COLO829 (cell line): Measurements from ENCODE around the gene FAM124A.

Source experiments
- DNase-seq: peaks from one replicate; pipeline ENCODE4 v3.0.0; 2012; ENCODE audit warnings: low spot score

FAM124A gene, protein sequence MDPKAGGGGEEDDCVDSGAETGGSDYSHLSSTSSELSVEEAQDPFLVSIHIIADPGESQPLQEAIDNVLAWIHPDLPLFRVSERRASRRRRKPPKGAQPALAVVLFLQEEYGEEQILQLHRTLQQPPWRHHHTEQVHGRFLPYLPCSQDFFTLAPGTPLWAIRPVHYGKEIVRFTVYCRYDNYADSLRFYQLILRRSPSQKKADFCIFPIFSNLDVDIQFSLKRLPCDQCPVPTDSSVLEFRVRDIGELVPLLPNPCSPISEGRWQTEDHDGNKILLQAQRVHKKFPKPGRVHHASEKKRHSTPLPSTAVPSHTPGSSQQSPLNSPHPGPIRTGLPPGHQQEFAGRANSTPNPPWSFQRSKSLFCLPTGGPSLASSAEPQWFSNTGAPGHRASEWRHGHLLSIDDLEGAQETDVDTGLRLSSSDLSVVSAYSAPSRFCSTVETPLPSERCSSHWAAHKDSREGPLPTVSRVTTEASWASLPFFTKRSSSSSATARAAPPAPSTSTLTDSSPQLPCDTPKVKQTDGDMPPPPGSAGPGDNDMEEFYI

DNA sequence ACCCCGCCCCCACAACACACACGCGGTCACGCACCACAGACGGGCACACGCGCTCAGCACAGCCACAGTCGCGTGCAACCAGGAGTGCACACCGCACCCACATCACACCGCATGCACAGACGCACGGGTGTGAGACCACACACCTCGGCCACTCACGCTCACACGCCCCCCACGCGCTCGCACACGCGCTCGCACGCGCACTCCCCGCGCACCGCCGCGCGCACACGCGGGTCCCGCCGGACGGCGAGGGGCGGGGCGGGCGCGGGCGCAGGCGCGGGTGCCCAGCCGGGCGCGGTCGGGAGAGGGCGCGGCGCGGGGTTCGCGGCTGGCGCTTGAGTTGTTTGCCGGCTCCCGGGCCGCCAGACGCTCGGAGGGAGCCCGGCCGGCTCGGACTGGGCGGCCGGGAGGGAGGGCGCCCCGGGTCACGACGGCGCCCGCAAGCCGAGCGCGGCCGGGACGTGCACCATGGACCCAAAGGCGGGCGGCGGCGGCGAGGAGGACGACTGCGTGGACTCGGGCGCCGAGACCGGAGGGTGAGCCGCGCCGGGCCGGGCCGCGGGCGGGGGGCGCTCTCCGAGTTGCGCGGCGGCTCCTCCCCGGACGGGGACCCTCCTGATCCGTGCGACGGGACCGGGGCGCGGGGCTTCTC lies at the start of gene FAM124A:
Gene FAM124A (plus strand): TSS at position 362 of the 649 bp plus-strand sequence. CDS start 104 bp downstream, at position 466.
- no peak for DNase-seq

DNA sequence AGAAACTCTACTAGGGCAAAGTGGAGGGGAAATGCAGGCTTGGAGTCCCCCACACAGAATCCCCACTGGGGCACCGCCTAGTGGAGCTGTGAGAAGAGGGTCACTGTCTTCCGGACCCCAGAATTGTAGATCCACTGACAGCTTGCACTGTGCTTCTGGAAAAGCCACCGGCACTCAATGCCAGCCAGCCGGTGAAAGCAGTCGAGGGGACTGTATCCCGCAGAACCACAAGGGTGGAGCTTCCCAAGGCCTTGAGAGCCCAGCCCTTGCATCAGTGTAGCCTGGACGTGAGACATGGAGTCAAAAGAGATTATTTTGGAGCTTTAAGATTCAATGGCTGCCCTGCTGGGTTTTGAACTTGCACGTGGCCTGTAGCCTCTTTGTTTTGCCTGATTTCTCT lies 47.2 kb upstream of the FAM124A start:
- no peak for DNase-seq

DNA sequence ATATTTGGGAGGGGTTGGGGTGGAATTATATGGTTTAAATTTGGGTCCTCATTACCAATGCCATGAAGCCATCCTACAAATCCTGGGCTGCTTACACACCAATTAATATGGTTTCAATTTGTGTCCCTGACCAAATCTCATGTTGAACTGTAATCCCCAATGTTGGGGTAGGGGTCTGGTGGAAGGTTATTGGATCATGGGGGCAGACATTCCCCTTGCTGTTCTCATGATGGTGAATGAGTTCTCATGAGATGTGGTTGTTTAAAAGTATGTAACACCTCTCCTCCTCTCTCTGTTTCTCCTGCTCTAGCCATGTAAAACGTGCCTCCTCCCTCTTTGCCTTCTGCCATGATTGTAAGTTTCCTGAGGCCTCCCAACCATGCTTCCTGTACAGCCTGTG lies 46.6 kb upstream of the FAM124A start:
- no peak for DNase-seq

DNA sequence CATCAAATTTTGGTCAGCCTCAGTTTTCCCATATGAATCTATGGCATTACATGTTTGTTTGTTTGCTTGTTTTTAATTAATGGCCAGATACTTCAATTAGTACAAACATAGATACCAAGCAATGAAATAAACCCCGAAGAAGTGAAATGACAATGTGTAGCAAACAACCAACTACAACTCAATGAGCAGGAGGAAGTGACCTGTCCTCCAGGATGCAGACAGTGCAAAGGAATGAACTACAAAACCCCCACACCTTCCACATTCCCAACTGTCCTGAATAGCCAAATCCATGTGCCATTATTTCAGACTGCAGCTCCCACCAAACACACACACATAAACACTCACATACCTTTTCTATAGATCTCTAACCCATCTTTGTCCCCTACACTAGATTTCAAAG lies 45.0 kb upstream of the FAM124A start:
- no peak for DNase-seq

DNA sequence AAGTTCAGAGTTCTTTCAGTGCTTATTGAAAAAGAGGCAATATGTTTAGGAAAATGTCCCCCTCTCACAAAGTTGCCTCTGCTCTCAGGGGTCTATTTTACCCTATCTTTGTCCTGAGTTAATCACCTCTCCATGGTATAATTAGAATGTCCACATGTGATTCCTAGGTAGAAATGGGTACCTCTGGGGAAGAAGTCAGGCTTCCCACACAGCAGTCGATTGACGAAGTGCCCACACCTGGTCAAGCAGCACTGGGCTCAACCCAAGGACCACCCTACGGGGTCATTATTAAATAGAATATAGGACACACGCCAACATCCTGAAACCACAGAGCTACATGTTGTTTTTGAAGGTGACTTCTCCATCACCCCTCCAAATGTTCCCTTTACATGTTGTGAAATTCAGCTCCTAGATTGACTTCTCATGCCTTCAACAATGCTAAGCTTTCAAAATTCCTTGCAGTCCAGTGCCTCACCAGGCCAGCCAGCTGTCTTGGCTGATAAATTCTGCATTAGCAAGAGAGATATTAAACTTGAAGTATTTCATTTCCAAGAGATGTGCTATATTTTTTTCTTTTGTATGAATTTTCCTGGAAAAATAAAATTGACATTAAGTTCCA lies 43.6 kb upstream of the FAM124A start:
- no peak for DNase-seq

DNA sequence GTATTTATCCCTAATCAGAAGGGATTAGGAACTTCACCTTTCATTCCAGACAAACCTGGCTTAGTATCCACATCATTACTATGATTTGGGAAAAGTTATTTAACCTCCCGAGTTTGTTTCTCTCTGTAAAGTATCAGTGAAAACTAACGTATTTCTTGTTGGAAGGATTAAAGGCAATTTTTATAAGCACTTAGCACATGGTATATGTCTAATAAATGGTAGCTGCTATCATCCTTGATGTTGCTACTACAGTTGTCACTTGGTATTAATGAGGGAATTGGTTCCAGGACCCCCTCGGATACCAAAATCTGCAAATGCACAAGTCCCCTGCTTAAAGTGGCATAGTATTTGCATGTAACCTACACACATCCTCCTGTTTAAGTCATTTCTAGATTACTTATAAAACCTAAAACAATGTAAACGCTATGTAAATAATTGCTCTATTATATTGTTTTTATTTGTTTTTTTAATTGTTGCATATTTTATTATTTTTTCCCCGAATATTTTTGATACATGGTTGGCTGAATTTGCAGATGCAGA lies 42.7 kb upstream of the FAM124A start:
- DNase-seq: no peak

DNA sequence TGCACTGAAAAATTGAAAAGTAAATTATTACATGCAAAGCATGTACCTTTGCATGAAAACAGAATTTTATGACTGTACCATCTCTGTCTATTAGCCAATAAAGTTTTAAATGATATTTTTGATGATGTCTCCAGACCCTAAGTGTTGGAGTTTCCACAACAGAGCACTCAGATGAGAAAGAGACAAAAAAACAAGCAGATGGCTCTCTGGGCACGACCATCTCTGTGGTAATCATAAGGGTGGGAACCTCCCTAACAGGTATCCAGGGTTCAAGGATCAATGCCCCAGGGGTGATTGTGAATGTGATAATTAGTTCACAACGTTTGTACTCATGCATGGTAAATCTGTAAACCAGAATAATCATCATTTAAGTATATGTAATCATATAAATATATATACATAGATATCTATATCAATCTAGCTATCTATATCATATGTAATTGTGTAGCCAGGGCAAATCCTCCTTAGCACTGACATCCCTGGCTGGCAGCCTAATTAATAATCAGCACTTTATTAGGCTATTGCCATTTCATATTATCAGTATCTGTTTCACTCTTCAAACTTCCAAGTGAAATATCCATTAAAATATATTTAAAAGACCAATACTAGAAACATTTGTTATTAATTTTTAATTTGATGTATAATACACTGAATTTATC lies 41.2 kb upstream of the FAM124A start:
- DNase-seq: no peak

DNA sequence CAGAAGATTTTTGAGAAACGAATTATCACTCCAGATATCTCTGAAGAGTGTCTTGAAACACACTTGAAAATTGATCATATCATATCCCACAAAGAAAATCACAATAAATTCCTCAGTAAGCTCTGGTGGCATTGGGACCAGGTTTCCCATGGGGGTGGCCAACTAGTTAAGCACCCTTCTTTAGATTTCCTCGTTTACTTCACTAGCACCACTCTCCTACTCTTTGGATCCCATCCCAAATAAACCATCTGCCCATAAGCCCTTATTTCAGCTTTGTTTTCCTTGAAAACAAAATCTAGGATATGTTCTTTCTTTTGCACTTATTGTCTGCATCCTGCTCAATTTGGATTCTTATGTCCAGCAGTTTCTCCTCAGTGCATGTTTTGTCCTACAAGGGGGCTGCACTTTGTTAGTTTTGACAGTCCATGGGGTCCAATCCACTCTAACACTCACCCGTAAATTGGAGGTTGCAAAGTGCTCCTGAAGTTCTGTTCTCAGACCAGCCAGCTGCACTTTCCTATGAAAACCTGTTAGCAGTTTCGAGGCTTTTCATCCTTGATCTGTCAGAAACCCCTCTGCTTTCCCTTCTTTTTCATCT lies 40.3 kb upstream of the FAM124A start:
- no peak for DNase-seq

DNA sequence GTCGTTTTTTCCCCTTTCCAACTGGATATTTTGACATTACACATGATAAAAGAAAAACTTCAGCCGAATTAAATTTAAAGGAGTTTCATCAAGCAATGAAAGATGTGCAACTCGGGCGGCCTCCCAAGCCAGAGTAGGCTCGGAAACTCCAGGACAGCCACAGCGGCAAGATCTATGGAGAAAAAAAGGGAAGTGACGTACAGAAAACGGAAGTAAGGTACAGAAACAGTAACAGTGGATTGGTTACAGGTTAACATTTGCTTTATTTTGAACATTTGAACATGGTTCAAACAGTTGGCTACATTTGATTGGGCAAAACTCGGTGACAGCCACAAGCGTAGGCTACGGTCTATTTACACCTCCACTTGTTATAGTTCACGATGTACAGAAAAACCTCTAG lies 30.5 kb upstream of the FAM124A start:
- no peak for DNase-seq

DNA sequence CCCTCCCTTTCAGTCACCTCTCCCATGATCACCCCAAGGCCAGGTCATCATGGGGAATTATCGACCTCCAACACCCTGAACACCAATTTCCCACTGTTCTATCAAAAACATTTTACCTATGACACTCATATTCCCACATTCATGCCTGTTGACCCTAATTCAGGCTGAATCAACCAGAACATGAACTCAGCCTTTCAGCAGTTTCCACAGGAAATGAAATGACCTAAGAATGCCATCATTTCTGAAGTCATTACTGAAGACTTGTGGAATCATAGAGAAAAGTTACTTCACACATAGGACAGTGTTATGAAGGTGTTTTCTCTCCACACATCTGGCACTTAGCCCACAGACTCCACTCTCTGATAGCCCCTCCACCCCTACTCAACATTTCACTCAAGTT lies 29.9 kb upstream of the FAM124A start:
- DNase-seq: no peak

DNA sequence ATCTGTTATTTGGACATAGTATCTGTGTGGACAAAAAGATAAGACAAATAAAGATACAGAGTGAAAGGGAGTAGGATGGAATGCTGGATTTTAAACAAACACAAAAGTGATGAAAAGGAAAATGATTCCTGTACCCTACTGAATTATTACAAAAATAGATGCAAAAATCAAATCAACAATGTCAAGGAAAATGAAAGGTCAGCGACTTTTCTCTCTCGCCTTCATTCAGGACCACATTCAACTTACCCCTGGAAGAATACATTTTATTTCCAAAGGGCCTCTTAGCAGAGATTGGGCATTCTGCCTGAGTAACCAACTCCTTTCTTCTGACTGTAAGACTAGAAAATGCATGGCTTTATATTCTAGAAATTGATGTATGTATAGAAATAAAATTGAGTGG lies 28.8 kb upstream of the FAM124A start:
- DNase-seq: no peak

DNA sequence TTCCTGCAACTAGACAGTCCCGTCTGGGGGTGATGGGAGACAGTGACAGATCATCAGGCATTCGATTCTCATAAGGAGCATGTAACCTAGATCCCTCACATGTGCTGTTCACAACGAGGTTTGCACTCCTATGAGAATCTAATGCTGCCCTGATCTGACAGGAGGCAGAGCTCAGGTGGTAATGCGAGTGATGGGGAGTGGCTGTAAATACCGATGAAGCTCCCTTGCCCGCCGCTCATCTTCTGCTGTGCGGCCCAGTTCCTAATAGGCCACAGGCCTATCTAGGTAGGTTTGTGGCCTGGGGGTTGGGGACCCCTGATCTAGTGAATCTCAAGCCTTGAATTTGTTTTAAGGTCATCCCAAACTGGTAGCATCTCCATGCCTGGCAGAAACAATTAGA lies 27.3 kb upstream of the FAM124A start:
- DNase-seq: no peak

DNA sequence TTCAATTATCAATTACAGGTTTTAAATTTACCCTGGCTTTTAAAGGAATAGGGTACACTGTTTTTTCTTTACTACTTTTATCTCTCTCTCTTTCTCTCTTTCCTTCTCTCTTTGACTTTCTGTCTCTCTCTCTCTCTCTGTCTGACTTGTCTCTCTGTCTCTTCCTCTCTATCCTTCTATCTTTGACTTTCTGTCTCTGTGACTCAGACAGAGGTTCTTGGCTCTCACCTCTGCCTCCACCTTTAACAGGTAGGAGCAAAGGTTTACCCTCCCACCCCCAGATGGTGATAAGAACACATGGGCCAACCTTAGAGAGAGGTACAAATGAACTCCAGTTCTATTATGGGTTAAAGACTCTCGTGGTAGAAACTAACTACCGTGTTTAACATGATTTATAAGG lies 20.3 kb upstream of the FAM124A start:
- no peak for DNase-seq

DNA sequence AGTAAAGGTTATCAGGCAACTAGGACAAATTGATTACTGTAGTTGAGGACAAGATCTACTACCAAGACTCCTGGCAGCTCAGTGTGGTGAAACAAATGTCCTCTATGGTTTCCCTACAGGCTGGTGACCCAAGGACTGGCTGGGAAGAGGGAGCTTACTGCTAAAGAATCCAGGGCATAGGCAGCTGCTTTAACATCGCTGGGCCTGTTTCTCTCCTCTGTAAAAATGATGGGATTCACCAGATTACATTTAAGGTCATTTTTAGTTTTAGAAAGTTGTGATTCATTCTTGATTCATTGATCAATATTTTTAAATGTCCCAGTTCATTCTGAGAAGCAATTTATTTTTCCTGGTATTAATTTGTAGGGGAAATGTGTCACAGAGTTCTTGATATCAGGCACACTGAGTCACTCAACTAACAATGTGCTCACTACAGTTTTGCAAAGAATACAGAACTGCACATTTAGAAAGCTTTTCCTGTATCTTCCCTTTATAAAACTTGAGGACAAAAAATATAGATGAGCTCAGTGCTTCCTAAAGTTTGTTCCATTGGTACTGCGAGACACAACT lies 19.6 kb upstream of the FAM124A start:
- DNase-seq: no peak

DNA sequence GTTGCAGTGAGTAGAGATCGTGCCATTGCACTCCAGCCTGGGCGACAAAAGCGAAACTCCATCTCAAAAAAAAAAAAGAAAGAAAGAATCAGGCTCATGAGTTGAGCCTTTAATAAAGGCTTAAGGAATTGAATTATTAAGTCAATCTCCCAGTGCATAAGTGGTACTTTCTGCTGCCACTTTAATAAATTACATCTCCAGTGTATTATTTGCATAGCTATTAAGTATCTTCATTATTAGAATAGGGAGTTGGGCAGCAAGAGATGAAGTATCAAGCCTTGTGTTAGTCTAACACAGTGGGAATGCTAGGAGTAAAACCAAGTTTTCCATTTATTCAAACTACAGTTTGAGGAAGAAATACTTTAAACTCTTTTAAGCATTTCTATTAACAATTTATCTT lies 15.6 kb upstream of the FAM124A start:
- no peak for DNase-seq

DNA sequence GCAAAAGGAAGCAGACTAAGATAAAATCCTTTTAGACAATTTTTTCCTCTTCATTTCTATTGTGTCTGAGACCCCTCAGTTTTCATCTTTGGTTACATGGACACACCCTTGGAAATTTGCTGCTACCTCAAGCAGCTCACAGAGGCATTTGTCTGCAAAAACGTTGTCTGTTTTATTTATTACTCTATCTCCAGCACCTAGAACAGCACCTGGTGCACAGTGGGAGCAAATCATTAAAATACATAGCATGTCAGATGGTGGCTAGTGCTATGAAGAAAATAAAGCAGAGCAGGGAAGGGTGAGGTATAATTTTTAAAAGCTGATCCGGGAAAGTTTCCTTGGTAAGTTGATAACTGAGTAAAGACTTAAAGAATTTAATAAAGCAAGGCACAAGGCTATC lies 14.3 kb upstream of the FAM124A start:
- DNase-seq: no peak

DNA sequence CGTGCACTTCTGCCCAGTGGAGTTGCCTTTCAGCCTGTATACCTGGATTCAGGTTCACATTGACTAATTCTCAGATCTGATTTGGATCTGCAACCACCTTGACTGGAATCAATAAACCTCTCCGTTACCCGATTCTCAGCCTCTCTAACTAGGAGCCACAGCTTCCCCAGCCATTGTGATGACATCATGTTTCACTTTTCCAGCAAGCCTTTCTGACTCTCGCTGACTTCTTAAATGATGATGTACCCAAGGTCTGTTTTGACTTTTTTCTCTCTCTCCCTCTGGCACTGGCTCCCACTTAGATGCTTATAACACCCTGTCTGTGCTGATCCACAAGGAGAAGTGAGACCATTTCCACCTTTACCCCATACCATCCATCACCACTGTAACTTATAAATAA lies 13.5 kb upstream of the FAM124A start:
- DNase-seq: no peak

DNA sequence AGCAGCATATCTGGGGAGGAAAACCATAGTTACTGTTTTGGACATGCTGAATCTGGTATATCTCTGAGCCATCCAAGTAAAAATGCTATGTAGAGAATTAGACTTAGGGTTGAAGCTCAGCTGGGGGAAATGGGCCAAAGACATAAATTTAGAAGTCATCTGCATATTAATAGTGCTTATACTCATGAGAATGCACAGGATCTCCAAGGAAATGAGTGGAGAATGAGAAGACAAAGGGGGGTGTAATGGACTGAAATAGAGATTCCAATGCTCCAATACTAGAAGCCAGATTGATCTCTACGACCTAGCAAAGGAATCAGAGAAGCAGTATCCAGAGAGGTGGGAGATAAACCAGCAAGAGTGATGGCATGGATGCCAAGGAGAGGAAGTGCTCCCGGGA lies 10.3 kb upstream of the FAM124A start:
- DNase-seq: no peak

DNA sequence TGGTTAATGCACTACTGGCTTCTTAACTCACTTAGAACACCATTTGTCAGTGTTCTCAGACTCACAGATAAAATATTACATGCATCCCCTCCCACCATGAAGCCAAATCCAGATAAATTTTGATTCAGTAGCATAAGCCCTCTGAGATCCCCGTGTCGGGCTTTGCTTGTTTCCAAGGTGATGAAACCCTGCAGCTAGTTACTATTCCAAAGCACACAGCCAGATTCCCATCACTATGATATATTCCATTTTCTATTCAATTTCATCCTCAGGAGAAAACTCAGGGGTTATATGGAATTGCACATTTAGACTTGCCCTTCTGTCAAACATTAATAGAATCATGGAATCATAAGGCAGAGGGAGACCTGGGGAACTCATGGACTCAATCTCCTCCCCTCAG lies 9.4 kb upstream of the FAM124A start:
- DNase-seq: no peak

DNA sequence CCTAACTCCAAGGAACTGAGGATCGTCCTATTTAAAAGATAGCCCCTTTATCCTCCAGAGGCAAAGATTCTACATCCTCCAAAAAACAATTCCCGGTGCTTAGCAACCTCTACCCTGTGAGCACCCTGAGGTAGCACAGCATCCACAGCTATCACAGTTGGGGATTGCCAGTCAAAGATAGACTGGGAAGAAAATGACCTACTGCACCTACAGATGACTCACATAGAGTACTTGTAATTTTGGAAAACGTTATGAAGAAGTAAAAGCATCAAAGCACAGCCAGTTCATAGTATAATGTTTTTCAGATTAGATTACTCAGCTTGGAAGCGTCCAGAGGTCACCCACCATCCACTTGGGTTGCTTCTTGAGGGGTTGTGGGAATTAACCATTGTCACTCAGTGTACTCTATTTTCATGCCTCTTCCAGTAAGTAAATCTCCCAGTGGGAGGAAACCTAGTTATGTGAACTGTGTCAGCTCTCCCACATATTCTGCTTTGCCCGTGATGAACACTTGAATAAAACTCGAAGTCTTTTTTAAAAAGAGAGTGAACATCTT lies 8.9 kb upstream of the FAM124A start:
- no peak for DNase-seq

DNA sequence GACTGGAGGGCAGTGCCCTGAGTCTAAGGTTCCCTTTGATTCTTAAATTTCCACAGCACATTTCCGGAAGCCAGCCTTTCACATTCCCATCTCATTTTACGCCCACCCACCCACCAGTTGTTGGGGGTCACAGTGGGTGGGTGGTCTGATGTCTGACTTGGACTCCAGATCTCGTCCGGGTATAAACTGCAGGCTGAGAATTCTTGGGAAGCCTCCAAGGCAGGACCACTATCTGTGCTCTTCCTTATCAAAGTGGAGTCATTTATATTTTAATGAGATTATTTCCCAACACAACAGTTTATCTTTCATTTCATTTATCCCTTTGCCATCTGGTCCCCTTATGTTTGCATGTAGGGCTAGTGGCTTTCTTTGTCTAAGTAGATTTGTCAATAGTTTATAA lies 3.6 kb upstream of the FAM124A start:
- no peak for DNase-seq
